ENCODE measurements around the gene CLEC19A.

The CLEC19A gene

DNA sequence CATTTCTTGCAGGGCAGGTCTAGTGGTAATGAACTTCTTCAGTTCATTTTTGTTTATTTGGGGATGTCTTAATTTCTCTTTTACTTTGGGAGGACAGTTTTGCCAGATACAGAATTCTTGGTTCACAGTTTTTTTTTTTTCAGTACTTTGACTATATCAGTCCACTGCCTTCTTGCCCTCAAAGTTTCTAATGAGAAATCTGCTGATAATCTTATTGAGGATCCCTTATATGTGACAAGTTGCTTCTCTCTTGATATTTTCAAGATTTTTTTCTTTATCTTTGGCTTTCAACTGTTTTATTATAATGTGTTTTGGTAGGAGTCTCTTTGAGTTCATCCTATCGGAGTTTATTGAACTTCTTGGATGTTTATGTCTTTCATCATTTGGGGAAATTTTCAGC lies 42.8 kb downstream of the CLEC19A start:
- H3K36me3 Mint-ChIP-seq (ENCODE audit: low read depth), result no peaks in the 10 kb centered on the region
- peaks cover 5% of the 10 kb centered on the region for H3K9me3 Mint-ChIP-seq
- ATAC-seq (no peak), DNase-seq (no peak)
- H3K4me1 Mint-ChIP-seq, result no peaks in the 10 kb centered on the region
- H3K27ac Mint-ChIP-seq, result no peak overlapping the region
- no peak overlapping the region for H3K4me3 Mint-ChIP-seq
- no peaks in the 10 kb centered on the region for H3K27me3 Mint-ChIP-seq

DNA sequence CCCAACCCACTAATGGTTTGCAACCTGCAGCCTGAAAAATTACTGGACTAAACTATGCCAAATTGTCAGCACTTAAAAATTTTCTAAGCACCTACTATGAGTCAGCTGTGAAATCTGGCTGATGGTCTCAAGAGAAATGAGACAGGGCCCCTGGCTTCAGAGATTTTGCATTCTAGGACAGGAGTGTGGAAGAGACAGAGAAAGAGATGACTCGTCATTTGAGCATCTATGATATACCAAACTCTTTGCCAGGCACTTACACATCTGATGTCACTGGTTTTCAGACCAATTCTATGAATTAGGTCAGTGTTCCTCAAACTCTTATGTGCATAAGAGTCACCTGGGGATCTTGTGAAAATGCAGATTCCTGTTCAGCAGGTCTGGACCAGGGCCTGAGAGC lies 44.4 kb downstream of the CLEC19A start:
- Mint-ChIP-seq H3K4me1 (no peaks in the 10 kb centered on the region), H3K27ac (no peak overlapping the region), H3K4me3 (no peak overlapping the region), H3K36me3 (ENCODE audit: low read depth) (no peaks in the 10 kb centered on the region), H3K27me3 (no peaks in the 10 kb centered on the region), H3K9me3 (peaks cover 5% of the 10 kb centered on the region)
- DNase-seq (no peak), ATAC-seq (no peak)

GRCh38 chr16:19330841-19331397 lies 45.4 kb downstream of the CLEC19A start:
- DNase-seq, result no peak
- Mint-ChIP-seq H3K9me3 (peaks cover 5% of the 10 kb centered on the region), H3K36me3 (ENCODE audit: low read depth) (no peaks in the 10 kb centered on the region), H3K4me3 (no peak overlapping the region), H3K27ac (no peak overlapping the region), H3K4me1 (no peaks in the 10 kb centered on the region), H3K27me3 (no peaks in the 10 kb centered on the region)
- ATAC-seq, result no peak

GRCh38 chr16:19331794-19332193 lies 46.3 kb downstream of the CLEC19A start:
- ATAC-seq (no peak), DNase-seq (no peak)
- no peaks in the 10 kb centered on the region for H3K4me1 Mint-ChIP-seq
- H3K9me3 Mint-ChIP-seq, result peaks cover 5% of the 10 kb centered on the region
- no peaks in the 10 kb centered on the region for H3K36me3 Mint-ChIP-seq (ENCODE audit: low read depth)
- no peak overlapping the region for H3K27ac Mint-ChIP-seq
- no peaks in the 10 kb centered on the region for H3K27me3 Mint-ChIP-seq
- H3K4me3 Mint-ChIP-seq, result no peak overlapping the region

DNA sequence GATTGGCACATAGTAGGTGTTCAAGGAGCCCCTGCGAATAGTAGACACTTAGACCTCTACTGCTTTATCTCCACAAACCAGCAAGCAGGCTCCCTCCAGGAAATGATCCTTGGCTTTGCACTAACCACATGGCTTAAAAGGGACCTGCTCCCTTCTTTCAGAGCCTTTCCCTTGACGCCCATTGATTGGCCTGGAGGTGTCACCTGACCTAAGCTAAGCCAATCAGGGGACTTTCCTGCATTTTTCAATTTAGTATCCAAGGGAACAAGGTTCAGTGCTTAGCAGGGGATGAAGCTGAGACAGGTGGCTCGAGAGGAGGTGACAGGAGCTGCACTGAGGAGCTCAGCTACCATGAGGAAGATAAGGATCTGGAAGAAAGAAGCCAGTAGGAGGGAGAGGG lies 52.8 kb downstream of the CLEC19A start:
- no peaks in the 10 kb centered on the region for H3K36me3 Mint-ChIP-seq (ENCODE audit: low read depth)
- no peaks in the 10 kb centered on the region for H3K4me1 Mint-ChIP-seq
- ATAC-seq (no peak), DNase-seq (no peak)
- H3K4me3 Mint-ChIP-seq, result no peak overlapping the region
- peaks cover 9% of the 10 kb centered on the region for H3K27me3 Mint-ChIP-seq
- H3K9me3 Mint-ChIP-seq, result peaks cover 11% of the 10 kb centered on the region
- H3K27ac Mint-ChIP-seq, result no peak overlapping the region

- ATAC-seq (no peak), DNase-seq (no peak)
- H3K4me1 Mint-ChIP-seq, result no peaks in the 10 kb centered on the region
- H3K36me3 Mint-ChIP-seq (ENCODE audit: low read depth), result no peaks in the 10 kb centered on the region
- no peak overlapping the region for H3K4me3 Mint-ChIP-seq
- H3K27ac Mint-ChIP-seq, result no peak overlapping the region
- H3K9me3 Mint-ChIP-seq, result peaks cover 8% of the 10 kb centered on the region
- H3K27me3 Mint-ChIP-seq, result peaks cover 15% of the 10 kb centered on the region
Observed at GRCh38 chr16:19344224-19344801, 58.8 kb downstream of the CLEC19A start.

- H3K9me3 Mint-ChIP-seq, result peaks cover 8% of the 10 kb centered on the region
- H3K27me3 Mint-ChIP-seq, result peaks cover 17% of the 10 kb centered on the region
- H3K4me1 Mint-ChIP-seq, result no peaks in the 10 kb centered on the region
- no peaks in the 10 kb centered on the region for H3K36me3 Mint-ChIP-seq (ENCODE audit: low read depth)
- ATAC-seq (no peak), DNase-seq (no peak)
- H3K27ac Mint-ChIP-seq, result no peak overlapping the region
- H3K4me3 Mint-ChIP-seq, result no peak overlapping the region
Observed at GRCh38 chr16:19344980-19345379, 59.4 kb downstream of the CLEC19A start.

GRCh38 chr16:19346335-19346922 lies 60.9 kb downstream of the CLEC19A start:
- no peaks in the 10 kb centered on the region for H3K36me3 Mint-ChIP-seq (ENCODE audit: low read depth)
- ATAC-seq, result no peak
- no peak overlapping the region for H3K27ac Mint-ChIP-seq
- no peaks in the 10 kb centered on the region for H3K4me1 Mint-ChIP-seq
- no peak overlapping the region for H3K4me3 Mint-ChIP-seq
- peaks cover 17% of the 10 kb centered on the region for H3K27me3 Mint-ChIP-seq
- DNase-seq, result no peak
- peaks cover 8% of the 10 kb centered on the region for H3K9me3 Mint-ChIP-seq

GRCh38 chr16:19348125-19348524 lies 62.6 kb downstream of the CLEC19A start:
- no peaks in the 10 kb centered on the region for H3K36me3 Mint-ChIP-seq (ENCODE audit: low read depth)
- peaks cover 2% of the 10 kb centered on the region for H3K9me3 Mint-ChIP-seq
- DNase-seq (no peak), ATAC-seq (no peak)
- H3K27me3 Mint-ChIP-seq, result peaks cover 12% of the 10 kb centered on the region
- no peak overlapping the region for H3K27ac Mint-ChIP-seq
- H3K4me3 Mint-ChIP-seq, result no peak overlapping the region
- no peaks in the 10 kb centered on the region for H3K4me1 Mint-ChIP-seq

DNA sequence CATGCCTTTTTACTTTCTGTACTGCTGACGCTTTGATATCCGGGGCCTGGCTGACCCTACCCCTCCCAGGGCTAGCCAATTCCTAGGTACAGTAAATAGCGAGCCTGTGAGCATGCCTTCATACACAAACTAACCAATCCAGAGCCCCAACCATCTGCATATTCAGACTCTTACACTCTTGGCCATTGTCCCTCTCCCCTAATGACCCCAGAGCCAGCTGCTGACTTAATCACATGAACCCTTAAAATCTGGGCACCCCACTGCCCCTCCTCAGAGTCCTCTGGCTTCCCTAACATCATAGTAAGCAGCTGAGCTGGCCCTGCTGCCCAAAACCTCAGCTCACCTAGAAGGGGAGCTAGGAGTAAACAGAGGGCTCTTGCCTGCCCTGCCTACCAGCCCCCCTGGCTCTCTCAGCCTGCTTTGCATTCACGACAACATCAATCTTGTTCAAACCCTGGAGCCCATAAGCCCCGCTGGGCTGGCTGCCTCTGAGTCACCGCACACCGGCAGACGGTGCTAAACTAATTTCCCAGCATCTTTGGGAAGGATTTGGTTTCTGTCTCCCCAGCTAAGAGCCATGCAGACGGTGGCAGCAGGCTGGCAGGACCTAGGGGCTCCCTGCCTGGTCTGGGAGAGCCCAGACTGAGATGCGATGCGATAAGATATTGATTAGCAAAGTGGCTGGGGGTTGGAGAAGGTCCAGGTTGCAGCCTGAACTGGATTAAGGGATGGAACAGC lies 63.2 kb downstream of the CLEC19A start:
- Mint-ChIP-seq H3K27me3 (peaks cover 12% of the 10 kb centered on the region), H3K4me3 (no peak overlapping the region), H3K27ac (no peak overlapping the region), H3K4me1 (no peaks in the 10 kb centered on the region), H3K9me3 (no peaks in the 10 kb centered on the region), H3K36me3 (ENCODE audit: low read depth) (no peaks in the 10 kb centered on the region)
- DNase-seq (no peak), ATAC-seq (no peak)

DNA sequence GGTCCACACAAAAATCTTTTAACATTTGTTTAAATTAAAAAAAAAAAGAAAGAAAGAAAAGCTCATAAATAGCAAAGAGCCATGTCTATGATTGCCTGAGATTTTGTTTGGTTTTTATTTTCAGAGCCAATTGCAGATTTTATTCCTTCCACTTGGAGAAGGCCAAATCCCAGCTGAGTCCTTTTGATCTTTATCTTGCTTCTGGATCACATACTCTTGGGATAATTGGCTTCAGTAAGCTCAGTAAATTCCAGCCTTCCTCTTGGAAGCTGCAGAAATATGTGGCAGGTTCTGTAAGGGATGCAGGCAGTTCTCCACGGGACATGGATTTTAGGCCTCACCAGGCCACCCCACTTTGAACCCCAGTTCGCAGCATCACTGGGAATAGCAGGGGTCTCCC lies 68.8 kb downstream of the CLEC19A start:
- DNase-seq, result no peak
- no peaks in the 10 kb centered on the region for H3K36me3 Mint-ChIP-seq (ENCODE audit: low read depth)
- H3K9me3 Mint-ChIP-seq, result no peaks in the 10 kb centered on the region
- no peak for ATAC-seq
- H3K27ac Mint-ChIP-seq, result no peak overlapping the region
- no peak overlapping the region for H3K4me3 Mint-ChIP-seq
- H3K4me1 Mint-ChIP-seq, result no peaks in the 10 kb centered on the region
- peaks cover 2% of the 10 kb centered on the region for H3K27me3 Mint-ChIP-seq

DNA sequence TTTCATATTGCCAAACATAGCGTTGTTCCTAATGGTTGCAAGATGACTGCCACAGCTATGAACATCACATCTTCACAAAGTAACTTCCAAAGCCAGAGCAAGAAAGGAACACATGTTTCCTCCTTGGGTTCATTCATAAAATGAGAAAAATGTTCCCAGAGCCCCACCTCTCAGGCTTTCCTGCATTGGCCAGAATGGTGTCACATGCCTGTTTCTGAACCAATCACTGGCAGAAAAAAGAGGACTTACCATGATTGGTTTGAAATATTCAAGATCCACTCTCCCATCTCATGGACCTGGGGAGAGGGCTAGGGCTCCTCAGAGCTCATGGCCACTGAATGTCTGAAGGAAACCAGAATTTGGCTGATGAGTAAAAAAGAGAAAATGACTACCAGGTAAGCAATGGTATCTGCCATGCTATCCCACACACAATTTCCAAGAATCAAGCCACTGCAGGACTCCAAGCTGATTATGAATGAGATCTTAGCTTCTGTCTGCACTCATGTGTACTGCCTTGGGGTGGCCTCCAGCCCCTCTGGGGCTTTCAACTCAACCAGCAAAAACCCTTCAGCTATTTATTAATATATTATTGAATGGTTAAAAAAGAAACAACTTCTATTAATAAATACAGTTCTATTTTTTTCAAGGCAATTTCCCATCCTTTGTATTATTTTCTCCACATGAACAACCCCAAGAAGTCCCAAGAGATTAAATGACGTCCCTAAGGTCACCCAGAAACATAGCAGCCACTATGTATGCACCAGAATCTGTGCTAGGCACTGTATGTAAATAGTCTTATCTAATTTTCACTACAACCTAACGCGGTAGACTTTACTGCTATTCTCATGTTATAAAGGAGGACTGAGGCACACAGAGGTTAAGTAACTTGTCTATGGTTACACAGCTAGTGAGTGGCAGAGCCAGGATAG lies 70.8 kb downstream of the CLEC19A start:
- Mint-ChIP-seq H3K4me1 (no peaks in the 10 kb centered on the region), H3K36me3 (ENCODE audit: low read depth) (no peaks in the 10 kb centered on the region), H3K27me3 (no peaks in the 10 kb centered on the region), H3K9me3 (no peaks in the 10 kb centered on the region), H3K4me3 (no peak overlapping the region), H3K27ac (no peak overlapping the region)
- ATAC-seq, result no peak
- DNase-seq, result no peak

GRCh38 chr16:19359556-19359955 lies 74.0 kb downstream of the CLEC19A start:
- ATAC-seq (no peak), DNase-seq (no peak)
- no peak overlapping the region for H3K4me3 Mint-ChIP-seq
- no peaks in the 10 kb centered on the region for H3K27me3 Mint-ChIP-seq
- no peaks in the 10 kb centered on the region for H3K9me3 Mint-ChIP-seq
- H3K27ac Mint-ChIP-seq, result no peak overlapping the region
- no peaks in the 10 kb centered on the region for H3K4me1 Mint-ChIP-seq
- no peaks in the 10 kb centered on the region for H3K36me3 Mint-ChIP-seq (ENCODE audit: low read depth)
